HTERT RPE-1 (cell line): ENCODE data around the gene PLCB1.

Experiments
- in situ Hi-C: fragments of 300-500 bp; cut with MboI; formaldehyde crosslinking; loops from 4 replicates; pipeline ENCODE4 v1.14.3; 2020; ENCODE audit warnings: low sequenced_read_pairs

Gene PLCB1

DNA sequence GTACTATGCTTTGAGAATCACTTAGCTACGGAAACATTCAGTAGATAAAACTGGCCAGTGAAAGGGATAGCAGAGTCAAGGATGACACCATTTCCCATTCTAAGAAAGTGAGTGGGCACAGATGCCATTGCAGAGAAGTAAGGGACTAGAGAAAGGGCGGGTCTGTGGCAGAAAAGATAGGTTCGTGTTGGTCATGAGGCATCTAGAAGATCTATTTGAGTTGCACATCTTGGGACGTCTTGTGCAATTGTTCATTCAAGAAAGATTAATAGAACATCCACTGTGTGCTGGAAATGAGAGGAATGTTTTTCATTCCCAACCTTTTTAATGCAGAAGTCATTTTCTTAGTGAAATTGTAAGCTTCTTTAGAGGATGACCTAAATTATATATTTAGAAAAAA is 161.7 kb downstream of the PLCB1 start:
- in situ Hi-C loops: no loop called here

DNA sequence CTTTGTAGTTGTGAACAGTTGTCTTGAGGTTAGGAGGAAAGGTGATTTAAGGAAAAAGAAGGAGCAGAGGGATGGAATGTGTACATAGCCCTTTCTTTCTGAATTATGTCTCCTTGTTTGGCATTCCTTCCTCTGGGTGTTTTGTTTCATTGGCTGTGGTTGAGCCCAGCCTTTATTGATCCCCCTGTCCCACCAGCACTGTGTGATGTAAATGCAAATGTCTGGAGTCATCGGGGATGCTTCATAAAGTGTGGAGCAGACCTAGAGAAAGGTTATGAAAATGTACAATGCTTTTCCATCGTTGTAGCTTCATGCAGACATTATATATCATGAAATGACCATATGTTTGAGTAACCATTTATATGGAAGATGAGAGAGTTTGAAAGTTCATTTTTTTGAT is 164.5 kb downstream of the PLCB1 start:
- in situ Hi-C loops: no loop called here

DNA sequence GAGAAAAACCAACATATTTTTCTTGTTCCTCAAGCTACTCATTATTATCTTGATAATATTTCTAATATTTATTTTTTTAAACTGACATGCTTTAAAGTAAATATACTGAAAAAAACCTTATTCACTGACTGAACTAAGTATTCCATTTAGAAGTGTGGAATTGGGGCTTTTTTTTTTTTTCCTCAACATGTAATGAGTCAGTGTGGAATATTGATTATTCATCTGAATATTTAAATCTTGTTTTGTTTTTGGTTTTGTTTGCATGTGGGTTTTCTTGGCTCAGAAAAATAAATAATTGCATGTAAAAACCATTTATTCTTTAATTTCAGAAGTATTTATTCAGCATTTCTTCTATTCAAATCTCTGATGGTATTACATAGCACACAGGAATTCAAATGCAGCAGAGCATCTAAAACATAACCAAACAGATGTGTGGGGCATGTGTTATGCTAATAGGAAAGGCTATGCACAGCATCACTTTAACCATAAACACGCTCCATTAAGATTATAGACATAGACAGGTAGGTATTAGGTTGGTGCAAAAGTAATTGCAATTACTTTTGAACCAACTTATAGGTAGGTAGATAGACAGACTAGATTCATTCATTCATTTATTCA is 166.5 kb downstream of the PLCB1 start:
- in situ Hi-C loops: no loop called here

DNA sequence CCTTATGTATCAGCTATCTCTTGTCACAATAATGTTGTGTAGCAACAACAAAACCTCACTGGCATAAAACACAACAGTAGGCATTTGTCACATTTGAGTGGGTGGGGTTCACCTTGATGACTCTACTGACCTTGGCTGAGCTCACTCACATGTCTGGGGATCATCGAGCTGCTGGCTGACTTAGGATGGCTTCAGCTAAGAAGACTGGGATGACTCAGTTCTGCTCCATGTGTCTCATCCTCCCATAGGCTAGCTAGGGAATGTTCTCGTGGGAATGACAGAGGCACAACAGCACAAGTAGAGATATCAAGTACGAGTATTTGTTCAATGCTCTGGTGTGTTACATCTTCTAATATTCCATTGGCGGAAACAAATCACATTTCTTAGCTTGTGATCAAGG is 167.9 kb downstream of the PLCB1 start:
- in situ Hi-C loops: no loop called here

DNA sequence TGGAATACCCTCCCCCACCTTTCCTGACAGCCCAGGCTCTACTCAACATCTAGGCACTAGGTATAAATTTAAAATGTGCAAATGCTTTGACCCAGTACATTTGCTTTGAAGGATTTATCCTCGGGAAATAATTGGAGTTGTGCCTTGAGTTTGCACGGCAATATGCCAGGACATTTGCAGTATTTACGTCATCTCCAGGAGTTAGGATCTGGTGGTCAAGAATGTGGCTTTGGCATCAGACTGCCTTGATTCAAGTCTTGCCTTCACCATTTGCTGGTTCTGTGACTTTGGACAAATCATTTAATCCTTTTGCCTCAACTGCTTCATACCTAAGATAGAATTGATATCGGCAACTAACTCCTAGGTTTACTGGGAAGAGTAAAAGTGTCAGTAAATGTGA is 169.6 kb downstream of the PLCB1 start:
- in situ Hi-C loops: no loop called here

DNA sequence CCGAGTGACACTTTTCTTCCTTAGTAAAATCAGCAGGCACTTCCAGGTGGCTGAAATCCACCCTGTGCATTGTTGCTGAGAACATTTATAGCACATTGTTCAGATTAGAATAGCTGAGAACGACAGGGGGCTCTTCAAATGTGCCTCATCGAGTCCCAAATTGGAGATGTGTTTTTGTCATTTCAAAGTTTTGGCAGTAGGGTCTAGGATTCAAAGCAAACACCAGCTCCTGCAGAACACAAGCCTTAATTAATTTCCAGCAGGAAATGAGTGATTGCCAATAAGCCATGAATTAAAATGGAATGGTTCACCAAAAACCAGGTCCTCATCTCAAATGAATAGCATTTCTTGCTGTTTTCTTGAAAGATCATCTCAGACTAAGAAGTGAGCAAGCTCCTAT is 171.6 kb downstream of the PLCB1 start:
- in situ Hi-C loops: no loop called here

DNA sequence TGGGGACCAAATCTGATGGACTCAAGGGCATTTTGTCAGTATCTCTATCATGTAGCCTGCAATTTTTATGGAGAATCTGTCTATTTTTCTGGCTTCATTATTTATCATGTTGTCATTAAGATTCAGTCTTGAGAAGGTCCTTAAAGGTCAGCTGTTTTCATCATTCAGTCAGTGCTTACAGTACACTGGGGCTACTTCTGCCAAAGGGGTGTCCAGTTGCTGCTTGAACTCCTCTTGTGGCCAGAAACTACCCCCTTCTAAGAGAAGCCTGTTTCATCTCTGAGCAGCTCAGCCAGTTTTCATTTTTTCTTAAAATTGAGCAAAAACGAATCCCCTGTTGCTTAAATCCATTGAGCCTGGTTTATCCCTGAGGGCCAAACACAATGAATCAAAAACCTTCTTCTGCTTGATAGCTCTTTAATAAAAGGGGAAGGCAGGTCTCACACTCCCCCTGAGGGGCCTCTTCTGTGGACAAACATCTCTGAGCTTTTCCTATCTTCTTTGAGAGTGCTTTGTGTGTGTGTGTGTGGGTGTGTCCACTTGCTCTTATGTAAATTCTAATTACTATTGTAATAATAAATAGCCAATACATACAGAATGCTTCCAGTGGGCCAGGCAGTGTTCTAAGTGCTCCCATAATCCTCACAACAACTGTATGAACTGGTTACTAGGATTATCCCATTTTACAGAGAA is 172.2 kb downstream of the PLCB1 start:
- in situ Hi-C loops: no loop called here

DNA sequence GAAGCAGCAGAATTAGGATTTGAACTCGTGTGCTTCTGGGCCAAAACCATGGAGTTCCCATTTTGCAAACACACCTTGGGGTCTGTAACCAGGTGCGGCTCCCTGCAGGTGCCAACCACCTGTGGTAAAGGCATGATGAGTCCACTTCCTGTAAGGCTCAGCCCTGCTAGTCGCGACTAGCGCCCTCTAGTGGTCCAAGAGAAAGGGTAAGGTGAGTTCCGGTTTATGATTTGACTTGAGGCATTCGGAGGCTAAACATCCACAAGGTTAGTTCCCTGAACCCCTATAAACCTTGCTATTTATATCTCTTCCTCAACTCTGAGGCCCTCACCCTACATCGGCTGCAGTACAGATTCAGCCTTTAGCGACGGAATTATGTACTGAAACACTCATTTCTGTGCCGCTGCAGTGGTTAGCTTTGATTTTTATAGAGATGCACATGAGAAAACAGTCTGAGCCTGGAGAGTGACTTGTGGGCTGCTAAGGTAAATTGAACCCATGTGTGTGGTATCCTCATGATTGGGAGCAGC is 173.4 kb downstream of the PLCB1 start:
- in situ Hi-C loops: no loop called here

DNA sequence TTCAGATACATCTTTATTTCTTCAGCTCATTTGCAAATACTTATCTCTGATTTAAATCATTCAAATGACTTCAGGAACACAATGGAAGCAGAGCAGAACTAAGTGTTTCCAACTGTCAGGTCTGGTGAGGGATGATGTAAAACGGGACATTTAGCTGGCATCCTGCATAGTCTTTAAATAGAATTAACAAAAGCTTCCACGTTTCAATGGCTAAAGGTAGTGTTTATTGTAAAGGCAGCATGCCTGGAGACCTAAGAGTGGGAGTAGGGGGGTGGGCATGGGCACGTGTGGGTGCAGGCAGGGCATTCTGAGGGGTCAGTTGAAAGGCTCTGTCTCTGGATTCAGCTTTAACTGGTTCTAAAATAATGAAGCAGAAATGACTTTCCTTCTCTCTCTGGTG is 174.9 kb downstream of the PLCB1 start:
- in situ Hi-C loops: no loop called here

DNA sequence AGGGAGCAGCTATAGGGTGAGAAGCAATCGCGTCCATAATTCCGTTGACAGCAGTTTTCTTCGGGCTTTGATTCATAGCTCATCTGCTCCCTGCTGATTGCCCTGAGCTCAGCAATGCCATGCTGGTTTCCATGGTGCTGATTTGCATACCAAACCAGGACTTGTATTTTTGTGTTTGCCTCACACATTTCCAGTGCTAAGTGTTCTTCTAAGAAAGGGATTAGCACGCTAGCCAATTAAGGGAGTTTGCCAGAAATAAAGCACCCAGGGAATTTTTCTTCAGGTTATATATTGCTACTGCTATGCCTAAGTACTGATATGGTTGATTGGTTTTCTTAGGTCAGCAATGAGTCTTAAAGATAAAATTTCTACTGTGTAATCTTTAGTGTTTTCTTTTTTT is 177.6 kb downstream of the PLCB1 start:
- in situ Hi-C loops: no loop called here

DNA sequence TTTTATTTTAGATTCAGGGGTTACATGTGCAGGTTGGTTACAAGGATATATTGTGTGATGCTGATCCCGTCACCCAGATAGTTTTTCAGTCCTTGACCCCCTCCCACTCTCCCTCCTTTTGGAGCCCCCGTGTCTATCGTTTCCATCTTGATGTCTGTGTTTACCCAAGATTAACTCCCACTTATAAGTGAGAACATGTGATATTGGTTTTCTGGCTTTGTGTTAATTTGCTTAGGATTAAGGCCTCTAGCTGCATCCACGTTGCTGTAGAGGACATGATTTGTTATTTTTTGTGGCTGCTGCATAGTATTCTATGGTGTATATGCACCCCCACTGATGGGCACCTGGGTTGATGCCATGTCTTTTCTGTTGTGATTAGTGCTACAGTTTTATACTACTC is 178.6 kb downstream of the PLCB1 start:
- in situ Hi-C loops: no loop called here

DNA sequence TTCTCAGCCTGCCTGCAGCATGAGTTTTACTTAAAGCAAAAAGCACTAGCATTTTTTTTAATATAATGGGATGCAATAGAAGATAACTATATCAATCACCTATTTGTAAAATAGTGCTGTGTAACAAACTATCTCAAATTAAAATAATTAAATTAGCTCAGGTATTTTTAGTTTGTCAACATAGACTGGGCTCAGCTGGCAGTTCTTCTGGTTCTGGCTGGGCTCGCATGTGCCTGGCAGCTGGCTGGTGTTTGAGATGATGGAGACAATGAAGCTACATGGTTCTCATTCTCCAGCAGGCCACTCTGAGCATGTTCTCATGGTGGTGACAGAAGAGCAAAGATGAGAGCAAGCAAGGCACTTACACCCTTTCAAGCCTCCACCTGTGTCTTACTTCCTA is 181.0 kb downstream of the PLCB1 start:
- in situ Hi-C loops: no loop called here

DNA sequence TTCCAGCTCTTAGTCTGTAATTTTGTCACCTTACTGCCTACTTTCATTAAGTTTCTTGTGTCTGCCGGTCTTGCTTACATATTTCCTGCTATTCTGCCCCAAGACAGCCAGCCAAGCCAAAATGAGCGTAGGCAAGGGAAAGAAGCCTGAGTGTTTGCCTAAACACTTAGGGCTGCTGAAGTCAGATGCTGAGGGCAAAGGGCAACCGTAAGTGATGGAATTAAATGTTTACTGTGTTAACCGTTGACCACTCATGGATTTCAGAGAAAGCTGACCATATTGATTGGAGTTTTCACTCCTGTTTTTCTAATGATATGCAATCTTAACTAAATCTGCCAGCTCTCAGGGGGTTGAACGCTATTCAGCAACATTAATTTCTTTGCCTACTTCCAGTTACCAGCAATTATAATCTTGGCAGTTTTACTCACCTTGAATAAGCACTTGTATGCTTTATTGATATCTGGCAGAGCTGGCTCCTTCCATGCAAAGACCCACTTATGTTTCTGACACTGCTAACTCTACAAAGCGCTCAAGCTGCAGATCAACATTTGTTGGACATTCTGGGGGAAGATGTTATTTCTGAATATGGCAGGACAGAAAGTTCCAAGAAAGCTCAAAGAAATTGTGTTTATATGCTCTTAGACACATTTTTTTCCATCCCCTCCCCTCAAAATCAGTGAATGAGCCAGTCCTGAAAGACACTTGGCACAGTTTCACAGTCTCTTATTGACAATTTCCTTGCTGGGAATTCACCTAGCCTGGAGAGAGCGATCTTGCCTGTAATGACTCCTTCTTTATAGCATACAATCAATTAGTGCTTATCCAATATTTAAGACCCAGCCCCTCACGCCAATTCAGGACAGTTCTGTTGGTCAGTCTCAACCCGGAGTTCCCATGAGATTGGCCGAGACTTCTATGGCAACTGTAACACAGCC is 183.8 kb downstream of the PLCB1 start:
- in situ Hi-C loops: no loop called here

DNA sequence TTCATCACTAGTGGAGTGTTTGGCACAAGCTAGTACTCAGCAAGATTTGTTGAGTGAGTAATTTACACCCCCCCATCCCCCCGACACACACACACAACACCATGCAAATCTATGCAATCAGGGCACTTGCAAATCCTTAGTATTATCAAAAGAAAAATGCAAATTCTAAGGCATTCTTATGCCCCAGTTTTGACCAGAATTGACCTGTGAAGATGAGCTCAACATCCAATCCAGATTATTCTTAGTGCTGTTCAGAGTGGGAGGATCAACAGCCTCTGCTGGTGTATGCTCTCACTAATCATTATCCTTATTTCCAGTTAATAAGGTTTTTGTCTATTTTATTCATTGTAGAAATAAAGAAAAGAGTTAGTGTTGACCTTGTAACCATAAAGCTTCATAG is 185.4 kb downstream of the PLCB1 start:
- in situ Hi-C loops: no loop called here

DNA sequence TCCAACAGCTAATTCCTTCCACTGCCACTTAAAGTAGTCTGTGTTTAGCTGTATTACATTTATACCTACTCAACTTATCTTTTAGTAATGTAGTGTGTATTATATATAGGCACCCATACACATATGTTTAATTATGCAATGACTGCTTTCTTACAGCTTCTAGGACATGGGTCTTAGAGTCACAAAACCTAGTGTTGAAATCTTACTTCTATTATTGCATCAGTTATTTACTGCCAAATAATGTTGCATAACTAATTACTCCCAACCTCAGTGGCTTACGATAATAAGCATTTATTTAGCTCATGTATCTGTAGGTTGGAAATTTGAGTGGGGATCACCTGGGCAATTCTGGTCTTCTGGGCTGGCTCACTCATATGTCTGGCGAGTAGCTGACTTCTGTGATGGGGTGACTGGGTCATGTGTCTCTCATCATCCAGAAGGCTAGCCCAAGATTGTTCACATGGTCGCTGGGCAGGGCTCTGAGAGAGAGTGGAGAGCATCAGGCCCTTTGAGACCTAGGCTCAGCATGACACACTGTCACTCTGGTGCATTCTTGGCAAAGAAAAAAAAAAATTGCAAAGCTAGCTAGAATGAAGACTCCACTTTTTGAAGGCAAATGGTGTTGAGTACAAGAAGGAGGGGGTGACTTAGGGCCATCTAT is 187.0 kb downstream of the PLCB1 start:
- in situ Hi-C loops: no loop called here

DNA sequence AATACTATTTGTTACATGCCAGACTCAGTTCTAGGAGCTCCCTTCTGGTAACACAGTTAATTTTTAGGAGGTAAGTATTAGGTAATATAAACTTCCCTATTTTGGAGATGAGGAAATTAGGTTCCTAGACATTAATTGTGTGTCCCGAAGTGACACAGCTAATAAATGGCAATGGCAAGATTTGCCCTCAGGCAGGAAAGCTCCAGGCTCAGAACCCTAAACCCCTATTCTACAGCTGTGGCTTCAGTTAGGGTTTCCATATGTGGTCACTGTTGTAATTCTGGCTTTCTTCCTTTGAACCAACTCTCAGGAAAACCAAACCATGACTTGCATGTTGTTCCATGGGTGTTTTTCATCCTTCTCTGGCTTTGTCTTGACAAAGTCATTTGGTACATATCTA is 188.2 kb downstream of the PLCB1 start:
- in situ Hi-C loops: no loop called here

DNA sequence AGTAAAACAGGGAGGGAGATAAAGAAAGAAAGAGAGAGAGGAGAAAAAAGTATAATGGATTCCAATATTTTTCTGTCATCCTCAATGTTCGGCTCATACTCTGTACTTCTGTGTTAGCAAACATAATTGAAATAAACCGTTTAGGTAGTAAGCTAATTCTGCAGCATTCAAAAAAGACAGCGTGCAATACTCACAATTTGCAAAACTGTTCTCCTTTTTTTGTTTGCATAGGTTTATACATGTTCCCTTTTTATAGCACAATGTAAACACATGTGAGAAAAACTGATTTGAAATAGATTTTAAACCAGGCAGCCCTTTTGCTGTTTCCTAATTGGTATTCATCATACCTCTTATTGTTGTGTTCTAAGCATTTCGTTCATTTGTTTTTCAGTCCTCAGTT is 188.9 kb downstream of the PLCB1 start:
- in situ Hi-C loops: no loop called here

DNA sequence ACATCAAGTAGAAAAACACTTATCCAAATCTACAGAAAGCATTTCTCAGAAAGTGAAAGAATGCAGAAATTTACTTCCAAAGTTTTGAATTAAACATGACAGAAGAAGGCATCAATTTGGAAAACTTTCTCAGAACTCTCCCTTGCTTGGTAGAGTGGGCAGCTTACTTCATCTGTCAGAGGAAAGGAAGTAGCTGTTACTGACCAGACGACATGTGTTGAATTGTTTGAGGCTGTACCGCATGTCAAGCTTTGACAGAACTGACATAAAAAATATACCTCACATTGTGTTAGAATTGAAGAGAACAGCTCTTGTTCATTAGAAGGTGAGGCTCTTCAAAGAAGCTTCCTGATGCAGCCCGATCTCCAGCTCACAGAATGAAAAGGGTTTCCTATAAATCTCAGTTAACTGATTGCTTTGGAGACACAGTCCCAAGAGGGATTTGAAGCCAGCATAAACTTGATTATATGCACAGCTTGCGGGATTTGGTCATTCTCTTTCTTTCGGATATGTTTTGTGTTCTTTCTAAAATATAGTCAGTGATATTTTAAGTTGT is 190.7 kb downstream of the PLCB1 start:
- in situ Hi-C loops: no loop called here

DNA sequence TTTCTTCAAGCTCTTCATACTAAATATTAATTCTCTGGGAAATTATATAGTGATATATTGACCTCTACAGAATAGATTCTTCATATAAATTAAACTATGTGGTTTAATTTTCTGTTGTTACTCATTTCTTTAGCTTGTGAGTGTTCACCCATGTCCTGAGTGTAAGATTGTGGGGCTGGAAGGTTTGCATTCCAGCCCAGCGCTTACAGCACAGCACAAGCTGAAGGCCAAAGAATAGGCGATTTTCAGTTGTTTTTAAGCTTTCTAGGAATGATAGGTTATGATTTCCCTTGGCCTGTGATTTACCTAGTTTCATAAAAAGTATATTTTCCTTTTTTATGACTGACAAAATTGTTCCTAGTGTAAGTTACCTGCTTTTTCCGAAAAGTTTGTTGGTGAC is 194.1 kb downstream of the PLCB1 start:
- in situ Hi-C loops: no loop called here

DNA sequence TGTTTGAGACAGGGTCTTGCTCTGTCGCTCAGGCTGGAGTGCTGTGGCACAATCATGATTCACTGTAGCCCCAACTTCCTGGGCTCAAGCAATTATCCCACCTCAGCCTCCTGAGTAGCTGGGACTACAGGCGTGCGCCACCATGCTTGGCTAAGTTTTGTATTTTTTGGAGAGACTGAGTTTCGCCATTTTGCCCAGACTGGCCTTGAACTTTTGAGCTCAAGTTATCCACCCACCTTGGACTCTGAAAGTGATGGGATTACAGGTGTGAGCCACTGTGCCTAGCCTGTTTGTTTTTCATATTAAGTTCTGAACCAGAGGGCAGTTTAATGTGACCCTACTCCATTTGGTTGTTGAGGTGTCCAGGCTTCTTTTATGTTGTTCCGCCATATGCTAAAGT is 194.8 kb downstream of the PLCB1 start:
- in situ Hi-C loops: no loop called here

DNA sequence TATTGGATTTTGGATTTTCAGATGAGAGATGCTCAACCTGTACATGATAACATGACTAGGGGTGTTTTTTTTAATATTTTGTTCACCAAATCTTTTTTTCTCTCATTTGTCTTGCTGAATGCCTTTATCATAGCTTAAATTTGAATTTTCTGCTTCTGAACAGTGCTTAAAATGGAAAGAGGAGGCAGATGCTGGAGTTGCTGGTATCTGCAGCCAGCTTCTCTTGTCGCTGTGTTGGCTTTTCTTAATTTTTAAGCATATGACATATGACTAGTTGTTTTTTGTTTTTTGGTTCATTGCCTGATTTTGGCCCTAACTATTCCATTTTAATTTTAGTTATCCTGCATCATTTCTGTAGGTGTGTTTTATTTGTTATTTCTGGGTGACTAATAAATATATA is 196.1 kb downstream of the PLCB1 start:
- in situ Hi-C loops: no loop called here
